ENCODE measurements around the gene FOXO1. TPM values are rescaled to one million over a fixed set of nuclear protein-coding genes. Genes with fewer than 3 reads are reported as not detected.

FOXO1 gene
- total and polyA plus RNA-seq, 2 of the 13 experiments (the other 11 are each of a cell fraction or from before 2014, with no cell fraction given): 8.1 to 13.1 TPM

- Histone ChIP-seq H3K9me3 (ENCODE audit: low read length) (no peaks in the 10 kb centered on the region), H2AFZ (ENCODE audit: low read length) (no peak overlapping the region), H3K36me3 (replicated peaks in 1 of 2; ENCODE audit: control insufficient read depth in 1 of 2, insufficient read depth in 2 of 2, low read length in 2 of 2) (peaks cover 2 to 21% of the 10 kb centered on the region in 2 experiments; a peak in 1 of 5 replicates), H3K4me1 (ENCODE audit: insufficient read depth, low read length) (peaks cover 92% of the 10 kb centered on the region), H3K27me3 (ENCODE audit: control insufficient read depth in 1 of 2, insufficient read depth in 2 of 2, low read length in 2 of 2) (no peaks in the 10 kb centered on the region; a peak in 1 of 5 replicates), H4K20me1 (ENCODE audit: insufficient read depth, low read length) (no peaks in the 10 kb centered on the region), H3K9ac (ENCODE audit: insufficient read depth, low read depth, low read length) (no peak overlapping the region), H3K4me3 (replicated peaks in 1 of 3; ENCODE audit: insufficient read depth in 1 of 3, low read depth in 2 of 3, low read length in 3 of 3) (no peak overlapping the region), H3K79me2 (ENCODE audit: insufficient read depth, low read length) (peaks cover 43% of the 10 kb centered on the region), H3K27ac (ENCODE audit: extremely low read length, insufficient read depth, low read length) (no peak overlapping the region), H3K4me2 (ENCODE audit: low read depth, low read length) (no peak overlapping the region)
- WGBS (ENCODE audit: low lambda C conversion rate): 77% methylated on average over 6 of the region's 6 CpGs
- FAIRE-seq: no peak
- DNase-seq (ENCODE audit: low spot score): peak; percentile 46
- no TSS peak for BruUV-seq (replicated peaks)
- POLR2A ChIA-PET: interaction anchor here (1.4 kb wide), 1 partner anchor 11 kb away, joined by 4 read pairs; no protein-coding TSS in a partner anchor
- ATAC-seq: peak; percentile 46
- CTCF ChIA-PET (ENCODE audit: low intra/inter-chr PET ratio, low total read pairs): no interaction called here
- in situ Hi-C loops (cut with HindIII; ENCODE audit: extremely low pct_ligation_motif_present, low pct_unique_long_range_greater_than_20kb): no loop called here
- intact Hi-C loops (cut with micrococcal nuclease; ENCODE audit: unreplicated experiment): no loop called here
- TF ChIP-seq SKI (IDR thresholded peaks at IDR 0.05; ENCODE audit: partially characterized antibody) (no peak), ATF2 (CRISPR knock-in tag; IDR thresholded peaks at IDR 0.05) (no peak), FOSL2 (CRISPR knock-in tag; IDR thresholded peaks at IDR 0.05) (peak; percentile 40), ZSCAN20 (CRISPR knock-in tag; IDR thresholded peaks at IDR 0.05; ENCODE audit: borderline replicate concordance) (no peak), ZNF280B (CRISPR knock-in tag; IDR thresholded peaks at IDR 0.05; ENCODE audit: borderline replicate concordance) (no peak), PPARG (CRISPR knock-in tag; conservative IDR thresholded peaks at IDR 0.05) (no peak), CEBPG (CRISPR knock-in tag; IDR thresholded peaks at IDR 0.05) (peak; percentile 32; the same call in 1 of the 2 replicates), ZNF460 (CRISPR knock-in tag; IDR thresholded peaks at IDR 0.05; ENCODE audit: borderline replicate concordance) (peak; percentile 91), ARID5B (CRISPR knock-in tag; IDR thresholded peaks at IDR 0.05) (peak; percentile 23; the same call in 1 of the 2 replicates), SOX6 (IDR thresholded peaks at IDR 0.05) (no peak), SOX6 (CRISPR knock-in tag; IDR thresholded peaks at IDR 0.05) (peak; percentile 74), MXI1 (IDR thresholded peaks at IDR 0.05; ENCODE audit: borderline replicate concordance, low read depth, low read length) (no peak), EED (CRISPR knock-in tag; IDR thresholded peaks at IDR 0.05) (no peak), ZSCAN29 (CRISPR knock-in tag; conservative IDR thresholded peaks at IDR 0.05) (no peak), MED1 (CRISPR knock-in tag; IDR thresholded peaks at IDR 0.05) (peak; percentile 39; the same call in 1 of the 2 replicates), ZNF354B (CRISPR knock-in tag; IDR thresholded peaks at IDR 0.05) (no peak), ZNF34 (CRISPR knock-in tag; IDR thresholded peaks at IDR 0.05; ENCODE audit: borderline replicate concordance) (no peak), ZNF639 (CRISPR knock-in tag; conservative IDR thresholded peaks at IDR 0.05) (no peak), FOXP1 (IDR thresholded peaks at IDR 0.05) (no peak), FOXP1 (CRISPR knock-in tag; IDR thresholded peaks at IDR 0.05) (peak; percentile 56; the same call in 1 of the 2 replicates)
Observed at GRCh38 chr13:40552895-40553294, 113.5 kb downstream of the FOXO1 start.
